ENCODE measurements around the gene RPS25.
"Not testable (repeated sequence)": the region's sequence is repeated elsewhere in the genome, so short reads cannot be mapped to it uniquely, and the experiment has no call there.

RPS25 gene

GRCh38 chr11:119018074-119018938 lies at the start of gene RPS25, which contains the start of gene TRAPPC4:
TSS of gene RPS25 (minus strand) at chr11:119018343. CDS start at chr11:119018284, 59 bp downstream.
TSS of gene TRAPPC4 (plus strand) at chr11:119018766. CDS start at chr11:119018796, 30 bp downstream.
- DNase-seq = peak; percentile 97

GRCh38 chr11:119067371-119068222 lies 49.5 kb upstream of the RPS25 start, which contains the start of gene VPS11:
TSS of gene VPS11 (plus strand) at chr11:119067818. CDS start at chr11:119067824, 6 bp downstream.
- DNase-seq = peak; percentile 91

- no peak for DNase-seq
These were observed 47.2 kb upstream of the RPS25 start for GRCh38 chr11:119065369-119065768.

GRCh38 chr11:119062779-119063178 lies 44.6 kb upstream of the RPS25 start:
- DNase-seq = no peak

- no peak for DNase-seq
These were observed 43.1 kb upstream of the RPS25 start for GRCh38 chr11:119061256-119061655.

GRCh38 chr11:119059128-119059527 lies 41.0 kb upstream of the RPS25 start:
- DNase-seq = not testable (repeated sequence)

GRCh38 chr11:119057000-119057769 lies 39.0 kb upstream of the RPS25 start, which contains the start of gene HYOU1:
TSS of gene HYOU1 (minus strand) at chr11:119057205. CDS start at chr11:119056160, 1,045 bp downstream.
- peak; percentile 92 for DNase-seq

GRCh38 chr11:119056421-119056999 lies 38.4 kb upstream of the RPS25 start:
- DNase-seq = no peak

- no peak for DNase-seq
These were observed 37.8 kb upstream of the RPS25 start for GRCh38 chr11:119055901-119056300.

- no peak for DNase-seq
These were observed 36.3 kb upstream of the RPS25 start for GRCh38 chr11:119054418-119054817.

- DNase-seq = no peak
These were observed 34.1 kb upstream of the RPS25 start for GRCh38 chr11:119052163-119052814.

GRCh38 chr11:119051440-119052162 lies 33.5 kb upstream of the RPS25 start:
- no peak for DNase-seq

- no peak for DNase-seq
These were observed 30.9 kb upstream of the RPS25 start for GRCh38 chr11:119049081-119049480.

GRCh38 chr11:119048644-119049043 lies 30.5 kb upstream of the RPS25 start:
- DNase-seq = no peak

GRCh38 chr11:119047205-119047604 lies 29.1 kb upstream of the RPS25 start:
- no peak for DNase-seq

- DNase-seq = no peak
These were observed 28.3 kb upstream of the RPS25 start for GRCh38 chr11:119046489-119046888.

GRCh38 chr11:119044708-119045107 lies 26.6 kb upstream of the RPS25 start:
- no peak for DNase-seq

GRCh38 chr11:119042927-119043326 lies 24.8 kb upstream of the RPS25 start:
- no peak for DNase-seq

GRCh38 chr11:119041821-119042514 lies 23.8 kb upstream of the RPS25 start:
- DNase-seq = no peak

- DNase-seq = not testable (repeated sequence)
These were observed 21.3 kb upstream of the RPS25 start for GRCh38 chr11:119039471-119039870.
